Measurements from ENCODE around the gene ATP8A2.

Gene ATP8A2

DNA sequence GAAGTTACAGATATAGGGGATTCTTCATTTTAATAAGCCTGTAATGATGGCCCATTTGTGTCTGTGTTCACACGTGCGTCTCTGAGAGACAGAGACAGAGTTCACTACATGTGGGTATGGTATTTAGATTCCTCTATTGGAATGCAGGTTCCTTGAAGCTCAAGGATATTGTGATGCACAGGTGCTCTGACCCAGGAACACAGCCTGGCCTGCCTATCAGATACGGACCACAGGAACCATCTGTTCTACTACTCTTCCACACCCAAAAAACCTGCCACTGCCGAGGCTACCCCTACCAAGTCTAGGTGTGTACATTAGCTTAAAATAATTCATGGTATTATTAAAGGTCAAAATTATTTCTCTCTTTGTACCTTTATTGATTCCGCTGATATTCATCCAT lies 289.2 kb downstream of the ATP8A2 start:
- no peak for DNase-seq (ENCODE audit: low read depth)
- H3K4me3 ChIP-seq (ENCODE audit: low read depth, low read length), result no peak overlapping the region
- TF ChIP-seq MYC (IDR thresholded peaks at IDR 0.05; ENCODE audit: low read depth, low read length) (no peak), POLR2A (IDR thresholded peaks at IDR 0.05; ENCODE audit: extremely low read depth, insufficient read length) (no peak), CTCF (IDR thresholded peaks at IDR 0.05; ENCODE audit: low read depth, low read length) (no peak), MAX (IDR thresholded peaks at IDR 0.05; ENCODE audit: low read depth, low read length) (no peak)

- no peak for DNase-seq (ENCODE audit: low read depth)
These were observed 290.7 kb downstream of the ATP8A2 start for GRCh38 chr13:25662516-25662915.

DNA sequence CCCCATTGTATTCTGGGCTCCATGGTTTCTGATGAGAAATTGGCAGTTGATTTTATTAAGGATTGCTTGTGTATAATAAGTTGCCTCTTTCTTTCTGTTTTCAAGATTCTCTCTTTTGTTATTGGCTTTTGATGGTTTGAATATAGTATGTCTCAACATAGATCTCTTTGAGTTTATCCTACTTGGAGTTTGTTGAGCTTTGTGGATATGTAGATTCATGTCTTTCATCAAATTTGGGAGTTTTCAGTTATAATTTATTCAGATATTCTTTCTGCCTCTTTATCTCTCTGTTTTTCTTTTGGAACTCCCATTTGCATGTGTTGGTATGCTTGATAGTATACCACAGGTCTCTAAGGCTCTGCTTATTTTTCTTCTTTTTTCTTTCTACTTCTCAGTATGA lies 296.6 kb downstream of the ATP8A2 start:
- no peak for TF ChIP-seq POLR2A (IDR thresholded peaks at IDR 0.05; ENCODE audit: extremely low read depth, insufficient read length)
- TF ChIP-seq CTCF (IDR thresholded peaks at IDR 0.05; ENCODE audit: low read depth, low read length), result no peak
- TF ChIP-seq MYC (IDR thresholded peaks at IDR 0.05; ENCODE audit: low read depth, low read length), result no peak
- TF ChIP-seq MAX (IDR thresholded peaks at IDR 0.05; ENCODE audit: low read depth, low read length), result no peak
- no peak for DNase-seq (ENCODE audit: low read depth)
- H3K4me3 ChIP-seq (ENCODE audit: low read depth, low read length), result no peak overlapping the region

More at GRCh38 chr13:25662516-25662915, 290.7 kb downstream of the ATP8A2 start:
- H3K4me3 ChIP-seq (ENCODE audit: low read depth, low read length), result no peak overlapping the region
- no peak for TF ChIP-seq MYC (IDR thresholded peaks at IDR 0.05; ENCODE audit: low read depth, low read length)
- TF ChIP-seq MAX (IDR thresholded peaks at IDR 0.05; ENCODE audit: low read depth, low read length), result no peak
- TF ChIP-seq POLR2A (IDR thresholded peaks at IDR 0.05; ENCODE audit: extremely low read depth, insufficient read length), result no peak
- no peak for TF ChIP-seq CTCF (IDR thresholded peaks at IDR 0.05; ENCODE audit: low read depth, low read length)

DNA sequence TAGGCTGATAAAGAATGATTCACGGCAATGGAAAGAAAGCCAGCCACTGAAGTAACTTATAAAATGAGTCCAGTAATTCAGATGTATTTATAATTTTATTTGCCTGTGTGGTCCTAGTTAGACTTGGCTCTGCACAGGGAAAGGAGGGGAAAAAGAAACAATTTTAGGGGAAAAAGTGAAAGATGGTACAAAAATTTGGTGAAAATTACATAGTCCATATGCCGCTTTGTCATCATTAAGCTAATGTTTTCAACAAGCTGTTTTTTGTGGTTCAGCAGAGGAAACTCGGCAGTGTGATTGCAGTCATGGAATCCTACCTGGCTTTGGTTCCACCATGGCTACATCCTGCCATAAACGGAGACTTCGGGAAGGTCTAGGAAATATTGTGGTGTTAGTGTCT lies 301.9 kb downstream of the ATP8A2 start:
- TF ChIP-seq CTCF (IDR thresholded peaks at IDR 0.05; ENCODE audit: low read depth, low read length), result no peak
- no peak for TF ChIP-seq MAX (IDR thresholded peaks at IDR 0.05; ENCODE audit: low read depth, low read length)
- TF ChIP-seq MYC (IDR thresholded peaks at IDR 0.05; ENCODE audit: low read depth, low read length), result no peak
- TF ChIP-seq POLR2A (IDR thresholded peaks at IDR 0.05; ENCODE audit: extremely low read depth, insufficient read length), result no peak
- H3K4me3 ChIP-seq (ENCODE audit: low read depth, low read length), result no peak overlapping the region
- DNase-seq (ENCODE audit: low read depth), result no peak

DNA sequence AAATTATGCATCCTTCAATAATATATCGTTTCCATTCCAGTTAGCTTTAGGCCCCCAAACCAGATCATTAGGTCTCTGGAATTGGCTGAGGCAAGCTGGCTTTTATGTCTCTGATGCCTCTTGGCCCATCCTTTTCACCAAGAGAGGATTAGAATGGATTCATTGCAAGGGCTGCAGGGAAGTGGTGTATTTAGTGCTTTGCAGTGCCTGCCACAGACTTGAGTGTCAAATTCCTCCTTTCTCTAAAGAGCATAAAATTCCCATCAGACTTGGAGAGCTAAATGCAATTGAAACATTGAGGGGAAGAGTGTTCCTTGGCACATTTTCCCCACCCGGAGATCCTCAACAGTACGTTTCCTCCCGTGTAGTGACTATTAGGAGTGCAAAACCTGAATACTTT lies 302.6 kb downstream of the ATP8A2 start:
- no peak for TF ChIP-seq MAX (IDR thresholded peaks at IDR 0.05; ENCODE audit: low read depth, low read length)
- no peak for TF ChIP-seq CTCF (IDR thresholded peaks at IDR 0.05; ENCODE audit: low read depth, low read length)
- no peak for TF ChIP-seq POLR2A (IDR thresholded peaks at IDR 0.05; ENCODE audit: extremely low read depth, insufficient read length)
- no peak for TF ChIP-seq MYC (IDR thresholded peaks at IDR 0.05; ENCODE audit: low read depth, low read length)
- DNase-seq (ENCODE audit: low read depth), result no peak
- H3K4me3 ChIP-seq (ENCODE audit: low read depth, low read length), result no peak overlapping the region

DNA sequence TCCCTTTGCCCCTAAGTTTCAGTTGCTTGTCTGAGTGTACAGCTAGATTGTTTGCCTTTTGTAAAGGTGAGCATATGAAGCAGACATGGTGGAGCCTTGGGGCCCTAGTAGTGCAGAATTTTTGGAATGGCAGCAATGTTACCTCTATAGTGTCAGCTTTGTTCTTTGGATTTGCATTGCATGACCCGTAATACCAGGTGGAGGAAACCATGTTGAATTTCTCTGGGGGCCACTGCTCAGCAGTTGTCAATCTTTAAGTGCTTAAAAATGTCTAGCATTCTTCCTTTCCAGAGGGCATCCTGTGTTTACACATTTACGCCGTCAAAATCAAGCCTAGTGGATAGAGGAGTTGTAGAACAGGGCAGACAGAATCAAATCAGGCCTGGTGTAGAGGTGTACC lies 303.3 kb downstream of the ATP8A2 start:
- no peak for DNase-seq (ENCODE audit: low read depth)

More for the DNA sequence above, 303.3 kb downstream of the ATP8A2 start:
- TF ChIP-seq POLR2A (IDR thresholded peaks at IDR 0.05; ENCODE audit: extremely low read depth, insufficient read length) (no peak), MYC (IDR thresholded peaks at IDR 0.05; ENCODE audit: low read depth, low read length) (no peak), MAX (IDR thresholded peaks at IDR 0.05; ENCODE audit: low read depth, low read length) (no peak), CTCF (IDR thresholded peaks at IDR 0.05; ENCODE audit: low read depth, low read length) (no peak)
- H3K4me3 ChIP-seq (ENCODE audit: low read depth, low read length), result no peak overlapping the region

All from NB4 (cell line).